M059J (cell line): ENCODE measurements around the gene BSND. TPM values are rescaled to one million over a fixed set of nuclear protein-coding genes. Genes with fewer than 3 reads are reported as not detected.
A peak's percentile ranks its signal among the peaks of the same experiment; 100 is the strongest.

Source experiments
- DNase-seq: peaks from one replicate; pipeline ENCODE4 v3.0.0-alpha.2; 2012; ENCODE audit warnings: low read depth
- total RNA-seq: library from RNA; depleted of rRNA; stranded (reverse); fragments of >200 nt; shearing (Covaris generic); gene quantifications from 2 replicates; pipeline ENCODE4 v1.2.3, GENCODE V29; 2014

BSND gene
- total RNA-seq, 1 experiment from 2014 or later: not detected

DNA sequence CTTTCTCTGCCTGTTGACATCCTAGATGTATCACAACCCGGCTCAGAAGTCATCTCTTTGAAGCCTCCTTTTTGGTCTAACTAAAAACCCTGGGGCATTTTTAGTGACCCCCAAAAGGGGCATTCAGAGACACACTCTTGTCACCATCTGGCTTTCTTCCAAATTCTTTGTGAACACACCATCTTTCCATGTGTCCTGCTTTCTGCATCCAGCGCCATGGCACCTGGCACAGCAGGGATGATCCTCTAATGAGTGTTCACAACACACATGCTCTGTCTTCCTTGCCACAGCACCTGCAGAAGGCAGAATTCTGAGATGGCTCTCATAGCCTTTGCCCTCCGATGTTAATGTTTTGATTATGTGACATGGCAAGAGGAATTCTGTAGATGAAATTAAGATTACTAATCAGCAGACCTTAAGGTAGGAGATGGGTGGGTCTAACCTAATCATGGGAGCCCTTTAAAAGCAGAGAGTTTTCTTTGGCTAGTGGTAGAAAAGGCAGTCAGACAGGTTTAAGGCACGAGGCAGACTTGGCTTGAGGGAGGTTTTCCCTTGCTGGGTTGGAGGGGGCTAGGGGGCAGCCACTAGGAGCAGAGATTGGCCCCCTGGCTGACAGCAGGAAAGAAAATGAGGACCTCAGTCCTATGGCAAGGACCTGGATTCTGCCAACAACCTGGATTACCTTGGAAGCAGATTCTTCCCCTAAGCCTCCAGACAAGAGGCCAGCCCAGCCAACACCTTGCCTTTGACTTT is 23.2 kb upstream of the BSND start:
- DNase-seq: no peak

GRCh38 chr1:54976747-54977146 is 22.0 kb upstream of the BSND start:
- peak; percentile 21 for DNase-seq

DNA sequence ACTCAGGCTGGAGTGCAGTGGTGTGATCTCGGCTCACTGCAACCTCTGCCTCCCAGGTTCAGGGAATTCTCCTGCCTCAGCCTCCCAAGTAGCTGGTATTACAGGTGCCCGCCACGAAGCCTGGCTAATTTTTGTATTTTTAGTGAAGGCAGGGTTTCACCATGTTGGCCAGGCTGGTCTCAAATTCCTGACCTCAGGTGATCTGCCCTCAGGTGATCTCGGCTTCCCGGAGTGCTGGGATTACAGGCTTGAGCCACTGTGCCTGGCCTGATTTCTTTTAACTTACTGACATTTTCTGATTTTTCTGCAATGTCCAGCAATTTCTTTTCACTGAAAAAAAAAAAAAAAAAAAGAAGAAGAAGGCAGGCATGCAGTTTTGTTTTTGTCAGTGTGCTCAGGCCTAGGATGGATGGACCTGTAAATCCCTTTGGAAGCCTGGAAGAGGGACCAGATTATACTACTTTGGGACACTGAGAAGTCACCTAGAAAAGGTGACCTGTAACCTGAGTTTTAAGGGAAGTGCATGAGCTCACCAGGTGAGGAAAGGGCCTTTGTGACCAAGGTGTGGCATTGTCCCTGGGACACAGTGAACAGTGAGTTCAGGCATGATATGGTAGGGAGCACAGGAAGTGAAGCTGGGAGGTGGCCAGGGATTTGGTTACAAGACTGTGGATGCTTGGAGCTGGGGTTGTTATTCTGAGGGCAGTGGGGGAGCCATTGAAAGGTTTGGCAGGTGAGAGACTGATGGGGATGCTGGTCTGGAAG is 21.0 kb upstream of the BSND start:
- DNase-seq: no peak

DNA sequence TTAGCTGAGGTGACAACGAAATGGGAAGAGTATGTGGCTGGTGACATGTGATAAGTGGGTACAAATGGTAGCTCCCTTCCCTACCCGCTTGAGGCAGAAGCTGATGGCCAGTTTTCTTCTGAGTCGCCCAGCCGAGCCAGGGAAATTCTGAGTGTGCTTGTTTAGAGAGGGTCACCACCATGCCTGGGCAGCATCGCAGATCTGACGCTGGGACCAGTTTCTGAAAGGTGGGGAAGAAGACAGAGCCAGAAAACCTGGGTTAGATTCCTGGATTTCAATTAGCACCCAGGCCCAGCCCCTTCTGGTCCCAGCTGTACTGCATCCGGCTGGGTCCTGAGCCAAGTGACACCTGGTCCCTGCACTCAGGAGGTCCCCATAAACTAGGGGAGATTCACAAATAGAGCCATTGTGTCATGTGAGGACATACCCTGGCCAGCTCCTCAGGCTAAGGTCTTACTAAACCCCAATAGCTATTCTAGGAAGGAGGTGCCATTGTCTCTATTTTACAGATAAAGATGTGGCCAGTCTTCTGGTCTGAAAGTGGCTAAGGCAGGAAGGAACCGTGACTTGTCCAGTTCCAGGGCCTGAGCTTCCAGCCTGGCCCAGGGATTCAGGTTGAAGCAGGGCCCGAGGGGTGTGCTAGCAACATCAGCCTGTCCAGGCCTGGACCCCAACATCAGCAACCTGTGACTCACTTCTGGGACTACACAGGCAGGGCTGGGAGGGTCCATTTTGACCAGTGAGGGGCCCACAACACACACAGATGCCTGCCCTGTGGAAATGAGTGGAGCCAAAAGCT is 20.0 kb upstream of the BSND start:
- DNase-seq: no peak

DNA sequence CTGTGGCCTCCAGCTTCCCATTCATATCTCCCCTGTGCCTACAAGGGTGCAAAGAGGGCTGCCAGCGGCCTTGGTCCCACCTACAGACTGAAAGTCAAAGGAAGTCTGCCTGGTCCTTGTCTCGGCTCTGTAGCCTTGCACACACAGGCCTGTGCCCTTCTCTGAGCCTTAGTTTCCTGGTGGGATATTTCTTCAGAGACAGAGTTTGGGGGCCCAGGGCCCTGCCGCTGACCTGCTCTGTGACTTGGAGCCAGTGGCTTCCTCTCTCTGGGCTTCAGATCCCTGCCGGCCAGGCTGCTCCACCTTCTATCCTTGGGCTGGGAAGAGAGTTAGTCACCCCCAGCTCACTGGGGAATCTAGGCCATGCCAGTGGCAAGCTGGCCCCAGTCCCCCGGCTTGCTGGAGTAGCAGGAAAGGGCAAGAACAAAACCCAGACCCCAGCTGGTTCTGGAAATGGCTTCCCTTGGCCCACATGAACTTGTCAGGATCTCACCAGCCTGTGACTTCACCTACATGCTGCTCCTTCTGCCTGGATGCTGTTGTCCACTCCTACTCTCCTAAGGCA is 19.3 kb upstream of the BSND start:
- peak; percentile 16 for DNase-seq

- no peak for DNase-seq
Observed at GRCh38 chr1:54980046-54980527, 18.6 kb upstream of the BSND start.

DNA sequence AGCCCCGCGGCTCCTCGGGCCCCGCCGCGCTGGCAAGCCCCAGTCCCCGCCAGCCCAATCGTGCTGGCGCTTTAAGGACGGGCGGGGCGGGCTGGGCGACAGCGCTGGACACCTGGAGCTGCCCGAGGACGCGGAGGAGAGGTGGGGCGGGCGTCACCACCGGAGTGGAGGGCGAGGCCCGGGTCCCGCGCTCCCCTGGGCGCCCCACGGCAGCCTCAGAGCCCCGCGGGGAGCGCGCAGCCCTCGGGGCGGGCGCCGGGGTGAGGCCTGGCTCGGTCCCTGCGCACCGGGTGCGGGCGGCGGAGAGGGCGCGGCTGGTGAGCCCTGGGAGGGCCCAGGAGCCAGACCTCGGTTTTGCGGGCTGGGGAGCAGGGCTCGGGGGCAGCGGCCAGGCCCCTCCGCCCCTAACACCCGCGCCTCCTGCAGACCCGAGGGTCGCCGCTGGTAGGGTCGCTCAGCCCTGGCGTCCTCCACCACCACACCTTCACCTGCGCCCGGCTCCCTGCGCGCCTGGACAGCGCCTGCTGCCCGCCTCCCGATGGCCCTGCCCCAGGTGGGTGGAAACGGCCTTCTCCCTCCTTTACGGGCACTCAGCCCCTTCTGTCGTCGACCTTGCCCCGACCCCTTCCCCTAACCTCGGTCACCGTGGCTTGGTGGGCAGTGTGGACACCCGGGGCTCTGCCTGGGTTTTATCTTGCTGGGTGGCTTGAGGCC is 18.0 kb upstream of the BSND start, which contains the start of gene TMEM61:
Gene TMEM61 (plus strand): TSS at position 101 of the 714 bp plus-strand sequence. CDS start 438 bp downstream, at position 539.
- no peak for DNase-seq

DNA sequence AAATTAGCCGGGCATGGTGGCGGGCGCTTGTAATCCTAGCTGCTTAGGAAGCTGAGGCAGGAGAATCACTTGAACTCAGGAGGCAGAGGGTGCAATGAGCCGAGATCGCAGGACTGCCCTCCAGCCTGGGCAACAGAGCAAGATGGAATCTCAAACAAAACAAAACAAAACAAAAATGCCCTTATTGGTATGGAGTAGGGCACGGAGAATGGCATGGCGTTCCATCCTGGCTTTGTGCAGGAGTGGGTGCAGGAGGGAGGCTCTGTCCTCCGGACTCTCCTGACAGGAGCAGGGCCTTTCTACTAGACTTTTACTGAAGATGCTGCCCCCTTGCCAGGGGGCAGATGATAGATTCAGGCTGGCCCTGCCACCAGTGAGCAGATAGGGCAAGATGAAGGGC is 17.3 kb upstream of the BSND start:
- no peak for DNase-seq

DNA sequence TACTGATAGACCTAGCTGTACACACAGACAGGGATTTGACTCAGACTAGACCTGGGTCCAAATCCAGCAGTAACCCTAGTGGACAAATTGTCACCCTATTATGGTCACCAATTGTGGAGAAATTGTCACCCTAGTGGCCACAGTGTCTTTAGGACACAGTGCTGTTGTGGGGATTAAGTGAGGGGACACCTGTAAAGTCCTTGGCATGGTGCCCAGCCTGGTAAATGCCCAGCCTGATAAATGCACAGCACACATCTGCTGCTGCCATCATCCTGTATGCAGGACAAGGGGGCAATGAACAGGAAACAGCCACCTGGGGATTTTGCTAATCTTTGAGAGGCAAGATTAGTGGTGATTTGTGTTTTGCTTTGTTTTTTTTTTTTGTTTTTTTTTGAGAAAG is 16.0 kb upstream of the BSND start:
- no peak for DNase-seq

GRCh38 chr1:54984131-54984842 is 14.4 kb upstream of the BSND start:
- DNase-seq: no peak

- no peak for DNase-seq
Observed at GRCh38 chr1:54985556-54985955, 13.2 kb upstream of the BSND start.

DNA sequence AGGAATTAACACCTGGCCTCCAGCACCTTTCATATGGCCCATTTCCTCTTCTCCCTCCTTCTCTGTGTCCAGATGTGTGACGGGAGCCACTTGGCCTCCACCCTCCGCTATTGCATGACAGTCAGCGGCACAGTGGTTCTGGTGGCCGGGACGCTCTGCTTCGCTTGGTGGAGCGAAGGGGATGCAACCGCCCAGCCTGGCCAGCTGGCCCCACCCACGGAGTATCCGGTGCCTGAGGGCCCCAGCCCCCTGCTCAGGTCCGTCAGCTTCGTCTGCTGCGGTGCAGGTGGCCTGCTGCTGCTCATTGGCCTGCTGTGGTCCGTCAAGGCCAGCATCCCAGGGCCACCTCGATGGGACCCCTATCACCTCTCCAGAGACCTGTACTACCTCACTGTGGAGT is 12.7 kb upstream of the BSND start:
- no peak for DNase-seq

DNA sequence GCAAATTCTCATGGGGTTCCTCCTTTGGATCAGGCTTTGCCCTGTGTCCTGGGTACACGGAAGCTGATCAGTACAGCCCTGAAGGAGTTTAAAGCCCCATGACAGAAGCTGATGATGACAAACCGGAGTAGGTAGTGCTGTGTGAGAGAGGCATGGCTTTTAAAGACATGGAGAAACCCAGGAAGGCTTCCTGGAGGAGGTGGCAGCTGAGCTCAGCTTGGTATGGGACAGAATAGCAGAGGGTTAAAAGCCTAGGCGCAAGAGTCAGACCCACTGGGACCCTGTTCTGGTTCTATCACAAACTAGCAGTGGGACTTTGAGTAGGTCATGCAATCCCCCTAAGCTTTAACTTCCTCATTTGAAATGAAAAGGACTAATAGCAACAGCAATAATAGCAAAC is 12.2 kb upstream of the BSND start:
- DNase-seq: no peak

DNA sequence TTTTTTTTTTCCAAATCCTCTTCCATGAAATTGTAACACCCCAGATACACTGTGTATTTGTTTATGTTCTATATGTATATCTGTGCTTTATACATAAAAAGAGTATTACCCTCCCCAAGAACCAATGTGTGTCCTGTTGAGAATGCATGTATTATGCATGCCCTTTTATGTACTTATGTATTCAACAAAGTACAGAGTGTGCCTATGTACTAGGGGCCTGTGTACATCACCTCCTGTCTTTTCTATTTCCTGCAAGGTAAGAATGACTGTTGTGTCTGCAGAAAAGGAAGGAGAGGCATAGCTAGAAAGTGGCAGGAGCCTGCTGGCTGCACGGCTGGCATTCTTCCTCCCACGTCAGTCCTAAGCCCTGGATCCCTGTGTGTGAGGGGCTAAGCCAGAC is 11.3 kb upstream of the BSND start:
- no peak for DNase-seq

DNA sequence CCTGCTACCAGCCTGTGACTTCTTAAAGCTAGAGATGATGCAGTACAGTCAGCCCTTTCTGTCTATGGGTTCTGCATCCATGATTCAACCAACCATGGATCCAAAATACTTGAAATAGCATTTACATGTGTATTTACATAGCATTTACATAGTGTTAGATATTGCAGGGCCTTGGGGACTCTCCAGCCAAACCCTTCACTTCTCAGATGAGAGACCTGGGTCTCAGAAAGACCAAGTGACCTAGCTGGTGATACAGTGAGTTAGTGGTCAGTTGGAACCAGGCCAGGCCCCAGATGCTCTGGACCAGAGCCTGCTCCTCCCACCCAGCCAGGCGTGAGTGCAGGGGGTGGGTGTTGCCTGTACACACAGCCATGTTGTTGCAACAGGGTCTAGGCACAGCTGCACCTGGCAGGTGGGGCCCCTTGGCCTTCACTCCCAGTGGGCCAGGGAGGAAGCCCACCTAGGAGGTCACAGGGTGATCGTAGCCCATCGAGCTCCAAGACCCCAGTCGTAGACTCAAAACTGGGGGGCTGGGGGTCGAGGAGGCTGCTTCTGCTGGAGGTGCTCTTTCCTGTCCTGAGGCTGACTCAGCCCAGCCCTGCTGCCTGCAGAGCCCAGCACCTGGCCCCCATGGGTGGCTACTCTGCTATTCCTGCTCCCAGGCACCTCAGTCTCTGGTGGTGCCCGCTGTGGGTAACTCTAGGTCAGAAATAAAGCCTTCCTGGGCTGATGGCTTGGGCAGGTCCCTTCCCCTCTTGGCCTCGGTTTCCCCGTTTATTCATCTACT is 10.6 kb upstream of the BSND start:
- DNase-seq: no peak

DNA sequence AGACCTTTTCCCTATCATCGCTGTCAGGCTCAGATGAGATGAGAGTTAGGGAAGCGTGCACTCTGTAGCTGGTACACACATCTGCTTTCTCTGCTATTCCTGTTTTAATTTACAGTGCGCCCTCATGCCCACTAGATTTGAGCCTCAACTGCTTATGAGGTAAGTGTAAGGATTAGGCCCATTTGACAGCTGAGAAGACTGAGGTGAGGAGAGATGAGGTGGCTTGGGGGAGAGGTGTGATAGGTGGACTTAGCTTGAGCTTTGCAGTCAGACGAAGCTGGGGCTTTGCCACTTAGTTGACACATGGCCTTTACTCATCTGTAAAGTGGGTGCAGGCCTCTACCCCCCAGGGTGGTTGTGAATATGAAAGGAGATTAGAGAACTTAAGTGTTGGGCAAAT is 9.8 kb upstream of the BSND start:
- no peak for DNase-seq

- no peak for DNase-seq
Observed at GRCh38 chr1:54989473-54989872, 9.3 kb upstream of the BSND start.

GRCh38 chr1:54989968-54990810 is 8.5 kb upstream of the BSND start:
- peak; percentile 45 for DNase-seq

DNA sequence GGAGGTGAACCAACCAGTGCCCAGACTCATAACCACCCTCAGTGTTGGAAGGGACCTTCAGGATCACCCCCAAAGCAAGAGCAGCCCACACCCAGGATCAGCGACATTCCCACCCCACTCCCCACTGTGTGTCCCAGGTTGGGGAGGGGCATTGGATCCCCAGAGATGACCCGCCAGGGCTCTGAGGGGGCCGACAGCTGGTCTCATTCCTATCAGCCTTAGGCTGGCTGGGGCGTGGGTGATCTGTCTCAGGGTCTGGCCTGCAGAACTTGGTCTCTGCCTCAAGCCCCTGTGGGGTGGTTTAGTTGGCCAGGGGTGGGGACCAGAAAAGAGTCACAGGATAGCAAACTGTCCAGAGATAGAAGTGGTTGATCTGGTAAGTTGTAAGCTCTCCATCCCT is 7.8 kb upstream of the BSND start:
- DNase-seq: no peak
